ENCODE data around the gene POLG.

- TF ChIP-seq CTCF (IDR thresholded peaks at IDR 0.05) = no peak
- TF ChIP-seq POLR2A (IDR thresholded peaks at IDR 0.05) = no peak
- no peak for TF ChIP-seq POLR2AphosphoS5 (IDR thresholded peaks at IDR 0.05; ENCODE audit: insufficient read depth in 1 of 2, low read depth in 1 of 2)
Measured at GRCh38 chr15:89293012-89293411, 41.6 kb downstream of the POLG start.
